Head of caudate nucleus (tissue), 42 donors: Measurements from ENCODE around the gene HEMGN.
A peak's percentile ranks its signal among the peaks of the same experiment; 100 is the strongest.
"Not testable (repeated sequence)": the region's sequence is repeated elsewhere in the genome, so short reads cannot be mapped to it uniquely, and the experiment has no call there.

Source experiments
- DNase-seq, 42 donors: peaks; one replicate each; pipeline versions ENCODE4 v3.0.0 to v3.0.0-alpha.2; 2020 to 2021; ENCODE audit warnings: mixed read lengths in 7 of 42
- intact Hi-C: fragments of 100-400 bp; cut with DNase I; formaldehyde crosslinking; loops from one replicate; pipeline ENCODE4 v1.15.0; 2022

HEMGN gene

GRCh38 chr9:97970165-97970564, 32.2 kb upstream of the HEMGN start:
- intact Hi-C loops: no loop called here
- DNase-seq: no peak

- DNase-seq: no peak
- intact Hi-C loops: no loop called here
Measured at GRCh38 chr9:97969014-97969413, 31.0 kb upstream of the HEMGN start.

- no peak for DNase-seq
Measured at GRCh38 chr9:97966493-97966892, 28.5 kb upstream of the HEMGN start.

GRCh38 chr9:97964901-97965300, 26.9 kb upstream of the HEMGN start:
- intact Hi-C loops: no loop called here
- DNase-seq: no peak

More at GRCh38 chr9:97966493-97966892, 28.5 kb upstream of the HEMGN start:
- intact Hi-C loops: no loop called here

- DNase-seq: no peak
- intact Hi-C loops: no loop called here
Measured at GRCh38 chr9:97963232-97963631, 25.3 kb upstream of the HEMGN start.

- no peak for DNase-seq
- intact Hi-C loops: no loop called here
Measured at GRCh38 chr9:97962575-97962974, 24.6 kb upstream of the HEMGN start.

GRCh38 chr9:97962136-97962535, 24.2 kb upstream of the HEMGN start:
- intact Hi-C loops: no loop called here
- no peak for DNase-seq

- DNase-seq: no peak
- intact Hi-C loops: no loop called here
Measured at GRCh38 chr9:97961361-97961760, 23.4 kb upstream of the HEMGN start.

GRCh38 chr9:97960678-97961328, 22.8 kb upstream of the HEMGN start:
- intact Hi-C loops, DNase-seq: not testable (repeated sequence)

GRCh38 chr9:97959585-97959984, 21.6 kb upstream of the HEMGN start:
- intact Hi-C loops: no loop called here
- no peak for DNase-seq

GRCh38 chr9:97958812-97959511, 21.0 kb upstream of the HEMGN start:
- intact Hi-C loops: no loop called here
- peak in 13 of 42 donors; percentile 6 to 55 (median 14) for DNase-seq

- DNase-seq: no peak
- intact Hi-C loops: no loop called here
Measured at GRCh38 chr9:97956331-97956730, 18.4 kb upstream of the HEMGN start.

- intact Hi-C loops: no loop called here
- peak in 10 of 42 donors; percentile 4 to 43 (median 18) for DNase-seq
Measured at GRCh38 chr9:97954550-97954989, 16.6 kb upstream of the HEMGN start.

- intact Hi-C loops, DNase-seq: not testable (repeated sequence)
Measured at GRCh38 chr9:97950873-97951272, 12.9 kb upstream of the HEMGN start.

GRCh38 chr9:97947094-97947493, 9.1 kb upstream of the HEMGN start:
- intact Hi-C loops, DNase-seq: not testable (repeated sequence)

- intact Hi-C loops, DNase-seq: not testable (repeated sequence)
Measured at GRCh38 chr9:97945470-97945869, 7.5 kb upstream of the HEMGN start.

GRCh38 chr9:97944612-97945011, 6.6 kb upstream of the HEMGN start:
- intact Hi-C loops: no loop called here
- DNase-seq: no peak

- intact Hi-C loops: no loop called here
Measured at GRCh38 chr9:97943308-97943855, 5.4 kb upstream of the HEMGN start.

GRCh38 chr9:97941323-97941722, 3.4 kb upstream of the HEMGN start:
- DNase-seq: no peak
- intact Hi-C loops: no loop called here

More at GRCh38 chr9:97943308-97943855, 5.4 kb upstream of the HEMGN start:
- no peak for DNase-seq

GRCh38 chr9:97940741-97941140, 2.8 kb upstream of the HEMGN start:
- intact Hi-C loops: no loop called here
- no peak for DNase-seq
